ENCODE measurements around the gene RSRC1.

DNA sequence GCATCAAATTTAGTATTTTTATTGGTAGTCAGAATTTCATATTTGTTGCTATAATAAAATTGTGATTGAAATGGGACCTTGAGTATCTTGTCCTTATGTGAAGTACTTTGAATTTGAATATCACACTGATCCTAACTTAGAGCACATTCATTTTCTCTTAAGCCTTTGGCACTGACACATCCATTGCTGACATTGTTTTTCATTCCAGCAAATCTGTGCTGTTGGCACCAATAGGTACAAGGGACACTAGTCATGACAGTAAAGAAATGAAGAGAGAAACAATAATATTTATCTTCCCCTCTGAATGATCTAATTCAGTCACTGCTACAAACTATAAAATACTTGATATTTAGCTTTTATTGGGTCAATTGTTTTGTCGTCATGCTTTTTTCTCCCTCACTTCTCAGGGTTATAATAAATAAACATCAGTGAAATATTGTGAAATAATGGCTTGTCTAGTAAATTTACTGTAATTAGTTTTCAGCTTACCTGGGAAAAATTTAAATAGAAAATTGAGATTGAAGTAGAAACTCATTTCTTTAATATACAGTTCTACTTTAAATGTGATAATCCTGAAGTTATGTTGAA is 294.3 kb downstream of the RSRC1 start:
- TF ChIP-seq, protein P1, sequence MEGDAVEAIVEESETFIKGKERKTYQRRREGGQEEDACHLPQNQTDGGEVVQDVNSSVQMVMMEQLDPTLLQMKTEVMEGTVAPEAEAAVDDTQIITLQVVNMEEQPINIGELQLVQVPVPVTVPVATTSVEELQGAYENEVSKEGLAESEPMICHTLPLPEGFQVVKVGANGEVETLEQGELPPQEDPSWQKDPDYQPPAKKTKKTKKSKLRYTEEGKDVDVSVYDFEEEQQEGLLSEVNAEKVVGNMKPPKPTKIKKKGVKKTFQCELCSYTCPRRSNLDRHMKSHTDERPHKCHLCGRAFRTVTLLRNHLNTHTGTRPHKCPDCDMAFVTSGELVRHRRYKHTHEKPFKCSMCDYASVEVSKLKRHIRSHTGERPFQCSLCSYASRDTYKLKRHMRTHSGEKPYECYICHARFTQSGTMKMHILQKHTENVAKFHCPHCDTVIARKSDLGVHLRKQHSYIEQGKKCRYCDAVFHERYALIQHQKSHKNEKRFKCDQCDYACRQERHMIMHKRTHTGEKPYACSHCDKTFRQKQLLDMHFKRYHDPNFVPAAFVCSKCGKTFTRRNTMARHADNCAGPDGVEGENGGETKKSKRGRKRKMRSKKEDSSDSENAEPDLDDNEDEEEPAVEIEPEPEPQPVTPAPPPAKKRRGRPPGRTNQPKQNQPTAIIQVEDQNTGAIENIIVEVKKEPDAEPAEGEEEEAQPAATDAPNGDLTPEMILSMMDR (IDR thresholded peaks at IDR 0.05) = no peak
- no peak for TF ChIP-seq POLR2A (IDR thresholded peaks at IDR 0.05)
